Measurements from ENCODE around the gene SNX32.

GRCh38 chr11:65790902-65791650 lies 42.7 kb upstream of the SNX32 start:
- TF ChIP-seq CTCF (IDR thresholded peaks at IDR 0.05; ENCODE audit: low read depth, low read length) = no peak
- TF ChIP-seq EZH2phosphoT487 (IDR thresholded peaks at IDR 0.05; ENCODE audit: low read depth) = no peak

Measured in OCI-LY3 (cell line).